IPS-NIHi7 (cell line): ENCODE results near the gene WDHD1.
"Not testable (repeated sequence)": the region's sequence is repeated elsewhere in the genome, so short reads cannot be mapped to it uniquely, and the experiment has no call there.

ENCODE experiments used
- DNase-seq: peaks from one replicate; pipeline ENCODE4 v3.0.0; 2012; ENCODE audit warnings: mixed read lengths; ENCODE audit errors: extremely low spot score

WDHD1 gene

DNA sequence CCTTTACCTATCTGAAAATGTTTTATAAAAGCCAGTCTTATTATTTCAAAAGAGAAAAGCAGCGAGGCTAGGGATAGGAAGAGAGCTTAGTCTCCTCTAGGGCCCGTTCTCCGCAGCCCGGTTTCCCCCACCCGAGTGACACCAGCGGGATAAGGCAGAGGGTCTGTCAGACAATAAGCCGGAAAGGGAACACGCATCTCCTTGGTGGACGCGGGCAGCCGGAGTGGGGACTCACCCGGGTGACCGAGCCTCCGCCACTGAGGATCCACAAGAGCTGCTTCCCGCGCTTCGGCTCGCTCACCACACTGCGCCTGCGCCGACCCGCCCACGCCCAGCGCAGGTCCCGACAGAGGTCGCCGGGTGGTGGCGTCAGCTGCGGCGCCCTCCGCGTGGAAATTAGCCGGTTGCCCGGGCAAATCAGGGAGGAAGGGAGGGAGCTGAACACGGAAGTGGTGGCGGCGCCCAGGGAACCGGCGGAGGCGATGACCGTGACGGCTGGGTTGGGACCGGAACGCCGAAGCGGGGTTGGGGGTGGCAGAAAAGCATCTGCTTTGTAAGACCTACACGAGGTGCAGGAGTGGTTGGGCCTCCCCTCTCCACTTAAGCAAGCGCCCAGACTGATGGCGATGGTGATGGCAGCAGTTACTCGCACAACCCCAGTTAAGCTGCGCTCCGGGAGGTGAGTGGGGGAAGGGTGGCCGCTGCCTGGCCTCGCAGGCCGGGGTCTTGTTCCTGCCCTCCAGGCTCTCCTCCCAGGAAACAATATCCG lies at the start of gene WDHD1, which contains the start of gene SOCS4:
Gene WDHD1 (minus strand): TSS at position 307 of the 769 bp plus-strand sequence. CDS start 312 bp downstream, outside the sequence.
Gene SOCS4 (plus strand): TSS at position 444 of the 769 bp plus-strand sequence. CDS start 15,806 bp downstream, outside the sequence.
- peak; percentile 93 for DNase-seq

DNA sequence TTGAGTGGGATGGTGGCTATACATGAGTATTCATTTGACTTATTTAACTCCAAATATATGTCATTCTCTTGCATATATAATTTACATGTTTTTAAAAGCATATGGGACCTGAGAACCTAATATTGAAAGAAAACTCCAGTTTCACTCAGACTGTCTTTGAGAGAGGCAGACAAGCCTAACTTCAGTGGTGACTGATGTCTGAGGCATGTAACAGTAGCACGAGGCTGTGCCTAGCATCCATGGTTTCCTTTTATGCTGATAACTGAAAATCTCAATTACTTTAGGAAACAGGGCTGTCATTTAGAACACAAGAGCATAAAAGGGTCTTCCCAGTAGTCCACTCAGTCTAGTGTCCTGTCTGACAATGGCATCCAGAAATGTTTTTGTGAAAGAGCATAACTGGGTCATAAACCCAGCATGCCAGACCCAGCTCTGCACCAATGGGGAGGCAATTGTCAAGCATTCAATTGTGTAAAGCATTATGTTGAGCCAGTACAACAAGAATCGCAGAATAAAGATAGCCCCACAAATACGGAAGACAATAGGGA lies 48.8 kb upstream of the WDHD1 start:
- no peak for DNase-seq

DNA sequence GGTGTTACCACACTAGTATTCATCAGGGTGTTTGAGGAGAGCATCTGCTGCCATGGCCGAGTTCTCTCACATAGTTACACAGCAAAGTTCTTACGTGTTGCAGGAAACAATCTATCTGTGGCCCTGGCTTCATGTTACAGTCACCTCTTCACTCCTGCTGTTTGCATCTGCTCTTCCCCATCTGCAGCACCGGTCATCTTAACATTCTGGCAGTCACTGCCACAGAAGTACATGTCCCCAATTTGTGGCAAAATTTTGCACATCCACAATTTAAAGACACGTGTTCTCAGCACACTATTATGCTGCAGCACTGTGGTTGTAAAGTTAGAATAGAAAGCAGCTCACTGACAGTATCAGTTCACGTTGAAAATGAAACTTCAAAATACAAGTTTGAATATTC lies 47.8 kb upstream of the WDHD1 start:
- DNase-seq: no peak

DNA sequence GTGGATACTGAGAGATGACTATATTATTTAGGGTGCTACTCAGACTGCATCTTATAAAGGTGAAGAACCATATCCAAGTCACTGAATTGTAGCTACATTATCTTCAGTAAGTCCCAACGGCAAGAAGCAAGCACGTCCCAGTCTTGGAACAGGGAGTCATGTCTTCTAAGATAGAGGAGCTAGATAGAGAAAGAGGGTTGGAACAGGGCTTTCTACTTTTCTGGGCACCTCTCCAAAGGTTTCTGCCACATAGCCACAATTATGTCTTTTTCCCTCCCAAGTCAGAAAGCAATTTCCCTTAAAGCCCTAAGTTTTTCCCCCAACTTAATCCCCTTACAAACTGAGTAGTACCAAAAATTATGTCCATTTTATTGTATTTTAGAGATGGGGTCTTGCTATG lies 47.0 kb upstream of the WDHD1 start:
- no peak for DNase-seq

- DNase-seq: no peak
Observed at GRCh38 chr14:55071870-55072640, 45.2 kb upstream of the WDHD1 start.

DNA sequence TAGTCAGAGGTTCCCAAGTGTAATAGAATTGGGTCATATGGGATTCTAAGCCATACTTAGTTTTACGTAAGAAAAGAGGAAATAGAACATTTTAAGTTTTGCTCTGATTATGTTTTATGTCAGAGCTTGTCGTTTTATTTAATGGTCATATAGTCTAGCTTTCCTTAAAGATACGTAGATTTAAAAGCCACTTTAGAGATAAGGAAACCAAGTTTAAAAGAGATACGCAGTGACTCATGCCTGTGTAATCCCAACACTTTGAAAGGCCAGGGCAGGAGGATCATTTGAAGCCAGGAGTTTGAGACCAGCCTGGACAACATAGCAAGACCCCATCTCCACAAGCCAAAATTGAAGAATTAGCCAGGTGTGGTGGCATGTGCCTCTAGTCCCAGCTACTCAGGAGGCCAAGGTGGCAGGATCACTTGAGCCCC lies 44.1 kb upstream of the WDHD1 start:
- DNase-seq: no peak

GRCh38 chr14:55066223-55066622 lies 39.3 kb upstream of the WDHD1 start:
- DNase-seq: no peak

GRCh38 chr14:55065411-55065810 lies 38.5 kb upstream of the WDHD1 start:
- no peak for DNase-seq

DNA sequence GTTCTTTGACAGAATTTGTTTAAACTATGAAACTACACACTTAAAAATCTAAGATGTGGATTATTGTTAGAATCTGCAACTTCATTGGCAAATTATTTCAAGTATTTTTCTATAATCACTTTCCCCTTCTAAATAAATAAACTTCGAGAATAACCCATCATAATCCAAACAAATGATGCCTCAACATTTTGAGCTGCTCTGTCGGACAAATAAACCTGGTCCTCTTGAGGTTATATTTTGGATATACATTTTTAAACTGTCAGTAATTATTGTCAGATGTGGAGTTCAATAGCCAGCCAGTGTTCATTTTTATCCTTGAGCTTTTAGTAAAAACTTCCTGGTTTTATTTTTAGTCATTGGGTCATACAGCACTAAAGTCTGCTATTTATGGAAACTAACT lies 38.0 kb upstream of the WDHD1 start:
- DNase-seq: not testable (repeated sequence)

GRCh38 chr14:55062517-55063351 lies 35.8 kb upstream of the WDHD1 start:
- DNase-seq: no peak

DNA sequence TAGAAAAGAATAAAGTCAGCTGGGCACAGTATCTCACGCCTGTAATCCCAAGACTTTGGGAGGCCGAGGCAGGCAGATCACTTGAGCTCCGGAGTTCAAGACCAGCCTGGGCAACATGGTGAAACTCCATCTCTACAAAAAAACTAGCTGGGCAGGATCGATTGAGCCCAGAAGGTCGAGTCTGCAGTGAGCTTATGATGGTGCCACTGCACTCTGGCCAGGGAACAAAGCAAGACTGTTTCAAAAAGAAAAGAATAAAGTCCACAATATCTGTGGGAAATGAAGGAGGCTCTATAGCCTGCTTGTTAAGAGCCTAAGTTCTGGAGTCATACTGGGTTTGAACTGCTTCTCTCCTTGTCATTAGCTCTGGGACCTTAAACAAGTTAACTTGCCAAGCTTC lies 32.4 kb upstream of the WDHD1 start:
- no peak for DNase-seq

GRCh38 chr14:55057919-55058318 lies 31.0 kb upstream of the WDHD1 start:
- DNase-seq: no peak

DNA sequence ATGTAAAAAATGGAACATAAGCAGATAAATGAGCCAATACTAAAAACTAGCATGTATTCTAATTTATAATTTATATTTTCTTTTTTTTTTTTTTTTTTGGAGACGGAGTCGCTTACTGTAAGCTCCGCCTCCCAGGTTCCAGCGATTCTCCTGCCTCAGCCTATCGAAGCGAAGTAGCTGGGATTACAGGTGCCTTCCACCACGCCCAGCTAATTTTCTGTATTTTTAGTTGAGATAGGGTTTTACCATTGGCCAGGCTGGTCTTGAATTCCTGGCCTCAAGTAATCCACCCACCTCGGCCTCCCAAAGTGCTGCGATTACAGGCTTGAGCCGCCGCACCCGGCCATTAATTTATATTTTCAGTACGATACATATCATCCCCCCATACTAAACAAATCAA lies 27.2 kb upstream of the WDHD1 start:
- no peak for DNase-seq

DNA sequence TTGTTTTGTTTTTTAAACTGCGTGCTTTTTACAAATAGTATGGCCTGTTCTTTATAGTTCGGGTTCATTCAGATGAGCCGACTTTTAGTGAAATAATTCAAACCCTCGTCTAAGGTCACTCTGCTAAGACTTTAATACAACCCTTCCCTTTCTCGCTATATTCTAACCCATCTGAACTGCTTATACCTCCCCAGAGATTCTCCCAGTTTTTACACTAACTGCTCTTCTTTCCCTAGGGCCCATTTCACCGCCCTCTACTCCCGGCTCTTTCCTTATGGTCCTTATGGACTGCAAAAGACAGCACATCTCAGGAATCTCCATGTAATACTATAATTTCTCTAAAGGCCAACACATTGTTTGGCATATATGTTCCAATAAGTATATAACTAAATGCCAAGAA lies 26.6 kb upstream of the WDHD1 start:
- no peak for DNase-seq

GRCh38 chr14:55053018-55053417 lies 26.1 kb upstream of the WDHD1 start:
- DNase-seq: no peak

DNA sequence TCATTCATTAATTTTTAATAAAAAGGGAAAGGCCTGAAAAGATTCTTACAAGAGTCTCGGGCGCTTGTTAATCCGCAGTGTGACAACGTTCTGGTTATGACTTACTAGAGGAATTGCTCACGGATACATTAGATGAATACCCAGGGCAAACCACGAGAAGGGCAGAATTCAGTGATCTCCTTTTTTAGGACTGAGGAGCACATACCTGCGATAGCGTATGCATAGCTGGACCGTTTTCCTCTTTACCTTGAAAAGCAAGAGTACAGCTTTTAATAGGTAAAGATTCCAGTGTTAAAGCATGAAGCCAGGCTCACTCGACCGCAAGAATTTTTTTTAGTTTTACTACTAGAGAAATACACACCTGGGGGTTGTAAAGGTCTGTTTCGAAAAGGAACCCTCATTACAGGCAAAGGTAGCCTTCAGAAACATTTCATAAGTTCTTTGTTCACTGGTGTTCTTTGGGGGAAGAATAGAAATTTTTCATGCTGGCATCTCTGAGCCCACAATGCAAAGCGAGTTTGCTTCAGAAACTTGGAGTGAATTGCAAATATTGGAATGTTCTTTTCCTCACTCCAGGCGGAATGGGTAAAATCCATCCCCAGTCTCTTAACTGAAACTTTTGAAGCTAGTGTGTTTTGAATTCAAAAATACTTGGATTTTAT lies 25.5 kb upstream of the WDHD1 start:
- DNase-seq: no peak

GRCh38 chr14:55051423-55052268 lies 24.7 kb upstream of the WDHD1 start, which contains the start of gene MAPK1IP1L:
Gene MAPK1IP1L, plus strand, starts transcription at chr14:55051647. Its CDS starts 10,037 bp downstream, at chr14:55061684.
- DNase-seq: peak; percentile 97

- no peak for DNase-seq
Observed at GRCh38 chr14:55051165-55051422, 24.2 kb upstream of the WDHD1 start.

GRCh38 chr14:55048900-55049436 lies 22.1 kb upstream of the WDHD1 start:
- DNase-seq: no peak
